Muscle layer of colon (tissue), 2 donors: ENCODE measurements around the gene SLC22A3.

Experiments
- H3K27ac ChIP-seq: one replicate; pipeline ENCODE4 v1.7.0; 2013; ENCODE audit warnings: low read depth, mild to moderate bottlenecking, low read length, moderate library complexity
- H3K27me3 ChIP-seq, 2 donors: one replicate each; pipeline ENCODE4 v1.7.0; 2013; ENCODE audit warnings: low read length in 2 of 2, mild to moderate bottlenecking in 2 of 2; ENCODE audit not compliant: insufficient read depth in 2 of 2, control insufficient read depth in 1 of 2
- H3K36me3 ChIP-seq: one replicate; pipeline ENCODE4 v1.7.0; 2013; ENCODE audit warnings: mild to moderate bottlenecking, low read length; ENCODE audit not compliant: insufficient read depth
- H3K4me1 ChIP-seq: one replicate; pipeline ENCODE4 v1.7.0; 2013; ENCODE audit warnings: mild to moderate bottlenecking, low read length; ENCODE audit not compliant: insufficient read depth
- H3K4me3 ChIP-seq, 2 donors: one replicate each; pipeline ENCODE4 v1.7.0; 2013; ENCODE audit warnings: low read length in 2 of 2, low read depth in 1 of 2, mild to moderate bottlenecking in 1 of 2, moderate library complexity in 1 of 2
- H3K9ac ChIP-seq: one replicate; pipeline ENCODE4 v1.7.0; 2013; ENCODE audit warnings: low read length
- H3K9me3 ChIP-seq: one replicate; pipeline ENCODE4 v1.7.0; 2013; ENCODE audit warnings: mild to moderate bottlenecking, low read length
- donor health status: abdominal sarcoma.
- donor health status: Adenocarcinoma of cecum.

SLC22A3 gene

GRCh38 chr6:160319246-160319645, 28.9 kb upstream of the SLC22A3 start:
- Histone ChIP-seq H3K36me3 (no peaks in the 10 kb centered on the region), H3K4me3 (no peak overlapping the region), H3K4me1 (no peaks in the 10 kb centered on the region), H3K9me3 (no peaks in the 10 kb centered on the region), H3K27me3 (no peaks in the 10 kb centered on the region), H3K9ac (no peak overlapping the region), H3K27ac (no peak overlapping the region)

DNA sequence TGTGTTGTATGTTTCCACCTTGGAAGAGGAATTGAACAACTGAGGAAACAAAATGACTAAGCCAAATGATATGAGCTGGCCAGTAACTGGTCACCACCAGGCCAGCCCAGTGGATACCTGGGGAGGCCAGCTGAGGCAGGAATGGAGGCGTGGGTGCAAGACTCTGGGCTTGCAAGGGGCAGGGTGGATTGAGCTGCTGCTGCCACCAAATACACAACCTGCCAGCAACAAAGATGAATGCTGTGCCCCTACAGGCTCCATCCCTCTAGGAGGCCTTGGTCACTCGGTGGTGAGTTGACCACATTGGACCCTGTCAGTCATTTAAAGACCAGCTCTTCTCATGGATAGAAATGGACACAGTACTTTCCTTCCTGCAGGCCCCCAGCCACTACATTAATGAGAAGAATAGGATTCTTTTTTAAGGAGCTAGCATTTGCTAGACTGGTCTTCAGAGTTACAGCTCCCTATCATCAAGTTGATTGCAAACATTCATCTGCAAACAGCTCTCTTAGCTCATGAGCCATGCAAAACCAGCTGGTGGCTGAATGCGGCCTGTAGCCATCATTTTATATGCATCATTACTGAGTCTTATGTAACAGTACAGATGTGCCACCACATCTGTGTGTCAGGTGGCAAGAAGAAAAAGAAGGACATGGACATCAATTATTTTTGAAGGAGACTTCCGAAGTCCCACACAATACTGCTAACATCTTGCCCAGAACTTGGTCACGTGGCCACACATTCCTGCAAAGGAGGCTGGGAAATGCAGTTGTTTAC, 26.3 kb upstream of the SLC22A3 start:
- no peaks in the 10 kb centered on the region for H3K36me3 ChIP-seq
- H3K9me3 ChIP-seq = no peaks in the 10 kb centered on the region
- H3K9ac ChIP-seq = no peak overlapping the region
- H3K4me3 ChIP-seq = no peak overlapping the region
- H3K27me3 ChIP-seq = no peaks in the 10 kb centered on the region
- H3K27ac ChIP-seq = no peak overlapping the region
- H3K4me1 ChIP-seq = no peaks in the 10 kb centered on the region

GRCh38 chr6:160327981-160328380, 20.2 kb upstream of the SLC22A3 start:
- H3K36me3 ChIP-seq = no peaks in the 10 kb centered on the region
- H3K9me3 ChIP-seq = no peaks in the 10 kb centered on the region
- H3K4me1 ChIP-seq = no peaks in the 10 kb centered on the region
- H3K27ac ChIP-seq = no peak overlapping the region
- H3K4me3 ChIP-seq = no peak overlapping the region
- no peak overlapping the region for H3K9ac ChIP-seq
- no peaks in the 10 kb centered on the region for H3K27me3 ChIP-seq

- H3K9me3 ChIP-seq = no peaks in the 10 kb centered on the region
- H3K4me1 ChIP-seq = no peaks in the 10 kb centered on the region
- H3K4me3 ChIP-seq = no peak overlapping the region
- H3K27me3 ChIP-seq = no peaks in the 10 kb centered on the region
- H3K27ac ChIP-seq = no peak overlapping the region
- H3K9ac ChIP-seq = no peak overlapping the region
- H3K36me3 ChIP-seq = no peaks in the 10 kb centered on the region
Observed at GRCh38 chr6:160328447-160328846, 19.7 kb upstream of the SLC22A3 start.

GRCh38 chr6:160329188-160329587, 19.0 kb upstream of the SLC22A3 start:
- Histone ChIP-seq H3K27ac (no peak overlapping the region), H3K36me3 (no peaks in the 10 kb centered on the region), H3K4me3 (no peak overlapping the region), H3K4me1 (no peaks in the 10 kb centered on the region), H3K9ac (no peak overlapping the region), H3K9me3 (no peaks in the 10 kb centered on the region), H3K27me3 (no peaks in the 10 kb centered on the region)

- Histone ChIP-seq H3K36me3 (no peaks in the 10 kb centered on the region), H3K27ac (no peak overlapping the region), H3K9me3 (no peaks in the 10 kb centered on the region), H3K9ac (no peak overlapping the region), H3K4me1 (no peaks in the 10 kb centered on the region), H3K4me3 (no peak overlapping the region), H3K27me3 (no peaks in the 10 kb centered on the region)
Observed at GRCh38 chr6:160330619-160331018, 17.6 kb upstream of the SLC22A3 start.

GRCh38 chr6:160331204-160331603, 17.0 kb upstream of the SLC22A3 start:
- Histone ChIP-seq H3K36me3 (no peaks in the 10 kb centered on the region), H3K9me3 (no peaks in the 10 kb centered on the region), H3K4me1 (no peaks in the 10 kb centered on the region), H3K9ac (no peak overlapping the region), H3K27ac (no peak overlapping the region), H3K27me3 (no peaks in the 10 kb centered on the region), H3K4me3 (no peak overlapping the region)

GRCh38 chr6:160331753-160332152, 16.4 kb upstream of the SLC22A3 start:
- no peak overlapping the region for H3K9ac ChIP-seq
- no peak overlapping the region for H3K4me3 ChIP-seq
- H3K9me3 ChIP-seq = no peaks in the 10 kb centered on the region
- no peak overlapping the region for H3K27ac ChIP-seq
- H3K4me1 ChIP-seq = no peaks in the 10 kb centered on the region
- H3K27me3 ChIP-seq = no peaks in the 10 kb centered on the region
- H3K36me3 ChIP-seq = no peaks in the 10 kb centered on the region

DNA sequence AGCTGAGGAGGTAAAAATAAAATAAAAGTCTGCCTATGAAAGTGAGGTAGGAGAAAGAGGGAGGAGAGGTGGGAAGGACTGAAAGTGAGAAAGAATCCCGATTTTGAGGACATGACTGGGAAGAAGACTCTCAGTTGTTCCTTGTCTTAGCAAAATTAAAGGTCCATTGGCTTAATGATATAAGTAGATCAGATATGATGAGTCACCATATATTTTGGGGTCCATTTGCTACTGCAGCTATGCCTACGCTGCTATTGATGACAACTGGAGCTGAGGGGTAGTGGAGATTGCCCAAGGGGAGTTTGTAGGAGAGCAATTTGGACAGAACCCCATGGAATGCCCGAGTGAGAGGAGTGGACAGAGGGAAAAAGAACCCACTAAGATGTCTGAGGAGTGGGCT, 15.1 kb upstream of the SLC22A3 start:
- Histone ChIP-seq H3K4me3 (no peak overlapping the region), H3K36me3 (no peaks in the 10 kb centered on the region), H3K4me1 (no peaks in the 10 kb centered on the region)

GRCh38 chr6:160333841-160334240, 14.3 kb upstream of the SLC22A3 start:
- no peak overlapping the region for H3K27ac ChIP-seq
- no peaks in the 10 kb centered on the region for H3K27me3 ChIP-seq
- H3K9me3 ChIP-seq = no peaks in the 10 kb centered on the region
- no peak overlapping the region for H3K9ac ChIP-seq
- no peak overlapping the region for H3K4me3 ChIP-seq
- H3K36me3 ChIP-seq = no peaks in the 10 kb centered on the region
- H3K4me1 ChIP-seq = no peaks in the 10 kb centered on the region

More for the DNA sequence above, 15.1 kb upstream of the SLC22A3 start:
- H3K27me3 ChIP-seq = no peaks in the 10 kb centered on the region
- H3K9me3 ChIP-seq = no peaks in the 10 kb centered on the region
- no peak overlapping the region for H3K9ac ChIP-seq
- no peak overlapping the region for H3K27ac ChIP-seq

DNA sequence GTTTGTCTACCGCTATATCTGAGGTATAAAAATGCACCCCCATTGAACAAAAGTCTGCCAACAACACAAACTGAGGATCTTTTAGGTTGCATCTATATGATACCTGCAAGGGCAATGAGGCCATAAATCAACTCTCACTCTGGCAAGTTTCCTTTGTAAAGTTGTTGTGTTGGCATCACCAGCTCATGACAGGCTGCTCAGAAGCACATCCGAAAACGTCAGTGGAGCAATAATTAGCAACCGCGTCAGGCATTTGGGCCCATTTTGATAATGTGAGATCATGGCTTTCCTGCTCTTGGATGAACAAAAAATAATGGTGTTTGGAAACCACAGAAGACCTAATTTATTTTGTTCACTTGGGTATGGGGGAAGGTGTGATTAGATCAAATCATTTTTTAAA, 12.0 kb upstream of the SLC22A3 start:
- no peaks in the 10 kb centered on the region for H3K36me3 ChIP-seq
- no peaks in the 10 kb centered on the region for H3K4me1 ChIP-seq
- H3K27me3 ChIP-seq = no peaks in the 10 kb centered on the region
- no peaks in the 10 kb centered on the region for H3K9me3 ChIP-seq
- H3K27ac ChIP-seq = no peak overlapping the region
- no peak overlapping the region for H3K4me3 ChIP-seq
- H3K9ac ChIP-seq = no peak overlapping the region

- Histone ChIP-seq H3K27ac (no peak overlapping the region), H3K9me3 (no peaks in the 10 kb centered on the region), H3K36me3 (no peaks in the 10 kb centered on the region), H3K4me1 (no peaks in the 10 kb centered on the region), H3K27me3 (no peaks in the 10 kb centered on the region), H3K9ac (no peak overlapping the region), H3K4me3 (no peak overlapping the region)
Observed at GRCh38 chr6:160337301-160337700, 10.9 kb upstream of the SLC22A3 start.
